CD4-positive, alpha-beta T cell treated with Interleukin-2 at 100 ng/mL for 4 hours (primary cell): Measurements from ENCODE around the gene SMG6.
A peak's percentile ranks its signal among the peaks of the same experiment; 100 is the strongest.

ENCODE experiments used
- DNase-seq: peaks from one replicate; pipeline ENCODE4 v3.0.0-alpha.2; 2020; ENCODE audit warnings: low spot score

The SMG6 gene

DNA sequence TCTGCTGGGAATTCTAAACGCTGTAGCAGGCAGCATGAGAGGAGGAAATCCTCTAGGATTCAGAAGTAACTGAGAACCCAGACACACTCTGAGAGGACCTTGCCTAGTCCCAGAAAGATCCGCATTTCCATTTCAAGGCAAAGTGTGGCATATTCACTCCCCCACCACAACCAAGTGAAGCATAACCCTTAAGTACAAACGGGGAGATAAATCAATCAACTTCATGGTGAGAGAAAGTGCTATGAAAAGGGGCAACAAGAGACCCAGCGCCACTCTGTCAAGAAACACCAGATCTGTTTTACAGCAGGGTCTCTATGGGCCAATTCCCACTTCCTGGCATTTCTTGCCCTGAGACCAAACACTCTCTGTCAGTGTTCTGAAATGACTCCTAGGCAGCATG is 68.3 kb downstream of the SMG6 start:
- DNase-seq: no peak

DNA sequence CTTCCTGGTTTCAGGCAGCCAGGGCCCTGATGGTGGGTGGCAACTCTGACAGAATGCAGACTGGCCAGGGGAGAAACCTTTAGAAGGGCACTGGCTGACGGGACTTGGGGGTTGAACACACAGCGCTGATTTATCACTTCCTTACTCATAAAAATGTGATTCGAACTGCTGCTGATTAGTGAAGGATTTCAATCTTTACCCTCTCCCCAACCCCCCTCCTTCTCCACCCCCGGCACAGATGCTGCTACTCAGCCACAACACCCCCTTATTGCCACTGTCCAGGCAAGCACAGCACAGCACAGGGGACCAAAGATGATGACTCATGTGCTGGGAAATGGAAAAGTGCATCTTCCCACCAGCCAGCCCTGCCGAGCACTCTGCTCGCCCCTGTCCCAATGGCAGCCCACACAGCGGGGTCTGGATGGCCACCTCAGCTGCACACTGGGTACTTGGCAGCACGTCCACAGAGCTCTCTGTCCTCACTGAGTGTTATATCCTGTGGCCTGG is 70.1 kb downstream of the SMG6 start:
- DNase-seq: no peak

DNA sequence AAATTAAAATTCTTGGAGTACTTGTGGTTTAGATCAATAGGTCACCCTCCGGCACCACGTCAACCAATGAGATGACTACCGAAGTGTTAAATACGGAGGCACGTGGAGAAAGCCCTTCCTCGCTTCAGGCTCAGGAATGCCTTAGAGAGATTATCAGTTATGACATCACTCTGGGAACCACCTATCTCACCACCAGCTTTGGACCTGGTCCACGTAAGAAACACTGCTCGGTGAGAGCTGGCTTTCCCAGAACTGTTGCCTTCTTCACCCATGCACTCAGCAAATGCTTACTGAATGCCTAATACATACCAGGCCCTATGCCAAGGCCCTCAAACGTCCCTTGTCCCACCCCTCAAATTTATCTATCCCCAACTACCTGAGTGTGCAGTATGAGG is 71.3 kb downstream of the SMG6 start:
- no peak for DNase-seq

DNA sequence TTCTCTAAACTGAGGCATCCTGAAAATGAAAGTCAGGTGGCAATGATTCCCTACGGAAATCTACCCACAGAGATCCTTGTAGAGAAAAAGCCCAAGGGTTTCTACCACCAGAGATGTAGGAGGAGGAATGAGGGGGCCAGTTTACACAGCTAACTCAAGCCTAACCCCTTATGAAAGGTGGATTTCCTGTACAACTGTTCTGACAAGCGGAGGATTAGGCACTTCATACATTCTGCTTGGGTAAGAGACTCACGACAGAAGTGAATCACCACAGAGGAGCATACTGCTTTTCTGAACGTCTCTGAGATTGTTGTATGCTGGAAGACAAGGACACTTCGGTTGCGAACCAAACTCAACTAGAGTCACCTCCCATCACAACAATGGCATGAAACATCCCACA is 72.7 kb downstream of the SMG6 start:
- no peak for DNase-seq

- DNase-seq: no peak
Observed at GRCh38 chr17:2227025-2227699, 76.4 kb downstream of the SMG6 start.

DNA sequence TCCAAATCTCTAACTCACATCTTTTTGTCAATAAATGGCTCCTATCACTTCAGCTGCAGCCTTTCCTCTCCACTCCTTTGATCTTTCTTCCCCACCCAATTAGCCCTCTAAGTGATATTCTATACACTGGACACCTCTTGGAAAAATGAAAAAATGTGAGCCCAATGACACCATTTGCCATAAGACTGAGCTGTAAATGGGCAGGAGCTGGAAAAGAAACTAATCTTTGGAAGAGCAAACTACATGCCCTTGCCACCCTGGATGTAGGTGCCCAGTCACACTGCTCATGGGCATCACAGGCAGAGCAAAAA is 80.0 kb downstream of the SMG6 start:
- DNase-seq: no peak

- DNase-seq: peak; percentile 67
Observed at GRCh38 chr17:2222901-2223616, 80.5 kb downstream of the SMG6 start.

GRCh38 chr17:2222301-2222700 is 81.3 kb downstream of the SMG6 start:
- no peak for DNase-seq

- DNase-seq: no peak
Observed at GRCh38 chr17:2218426-2218825, 85.2 kb downstream of the SMG6 start.

GRCh38 chr17:2215616-2216364 is 87.8 kb downstream of the SMG6 start:
- DNase-seq: peak; percentile 68

DNA sequence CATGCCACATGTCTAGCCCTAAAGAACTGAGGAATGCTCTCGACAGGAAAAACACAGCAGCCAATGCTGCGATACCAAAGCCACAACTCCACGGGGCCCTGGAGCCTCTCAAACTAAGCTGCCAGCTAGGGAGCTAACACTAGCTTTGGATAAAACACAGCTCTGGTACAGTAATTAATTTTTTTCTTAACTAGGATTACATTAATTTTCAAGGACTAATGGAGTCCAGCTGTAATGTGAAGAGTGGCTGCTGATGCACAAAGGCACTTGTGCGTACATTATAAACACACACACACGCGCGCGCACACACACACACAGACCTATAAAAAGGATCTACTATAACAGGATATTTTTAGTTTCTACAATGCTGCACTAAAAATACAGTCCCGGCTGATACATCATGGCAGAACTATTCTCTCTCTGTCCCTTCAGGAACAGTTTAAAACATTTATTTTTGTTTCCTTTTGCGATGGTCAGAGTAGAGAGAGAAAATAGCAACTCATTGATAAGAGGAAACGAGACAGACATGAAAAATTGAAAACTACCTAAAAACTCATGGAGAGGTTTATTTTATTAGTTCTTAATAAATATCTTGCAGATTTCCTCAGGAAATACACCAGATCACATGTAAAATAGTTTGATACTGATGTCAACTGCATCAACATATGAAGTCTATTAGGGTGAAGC is 88.5 kb downstream of the SMG6 start:
- no peak for DNase-seq

GRCh38 chr17:2214047-2214928 is 89.3 kb downstream of the SMG6 start:
- DNase-seq: peak; percentile 22

GRCh38 chr17:2213291-2213960 is 90.2 kb downstream of the SMG6 start:
- no peak for DNase-seq

- no peak for DNase-seq
Observed at GRCh38 chr17:2212400-2212981, 91.1 kb downstream of the SMG6 start.

GRCh38 chr17:2211661-2212399 is 91.8 kb downstream of the SMG6 start:
- DNase-seq: no peak

DNA sequence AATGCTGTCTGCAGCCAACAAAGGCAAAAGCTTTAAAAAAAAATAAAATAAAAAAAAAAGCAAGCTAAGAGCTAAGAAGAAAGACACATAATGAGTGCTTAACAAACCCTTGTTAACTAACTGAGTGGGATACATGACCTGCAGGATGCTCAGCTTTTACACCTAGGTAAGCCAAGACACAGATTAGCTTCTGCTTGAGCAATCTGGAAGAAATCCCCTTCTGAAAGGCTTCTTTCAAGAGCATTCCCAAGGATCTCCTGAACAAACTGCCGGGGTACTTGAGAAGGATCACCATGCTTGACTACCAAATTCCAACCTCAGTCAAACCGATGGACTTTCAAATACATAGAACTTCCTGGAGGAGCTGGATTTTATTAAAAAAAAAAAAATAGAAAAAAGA is 92.9 kb downstream of the SMG6 start:
- no peak for DNase-seq

GRCh38 chr17:2207815-2208515 is 95.6 kb downstream of the SMG6 start:
- DNase-seq: no peak

- no peak for DNase-seq
Observed at GRCh38 chr17:2204393-2204792, 99.2 kb downstream of the SMG6 start.

GRCh38 chr17:2203818-2204217 is 99.8 kb downstream of the SMG6 start:
- DNase-seq: no peak
